SK-N-SH (cell line): Measurements from ENCODE around the gene PAK1. TPM values are rescaled to one million over a fixed set of nuclear protein-coding genes. Genes with fewer than 3 reads are reported as not detected.

Source experiments
- CTCF ChIA-PET: fragments of 300-600, 350-600 bp; formaldehyde crosslinking; extraction: SDS; loops from one replicate; lab custom pipeline; 2021; lab: Yijun Ruan, JAX
- POLR2A ChIA-PET: fragments of 350-600 bp; sonication (Branson Sonifier 250); formaldehyde crosslinking; extraction: SDS; loops from one replicate; lab custom pipeline; 2020; ENCODE audit warnings: antibody characterized with exemption, inconsistent platforms; lab: Yijun Ruan, JAX
- DNase-seq: peaks from one replicate; pipeline ENCODE4 v3.0.0; 2012
- H2AFZ ChIP-seq: fragments of 200-600 bp; sonication (generic); 2 replicates; pipeline ENCODE4 v1.8.1; 2016; ENCODE audit warnings: antibody characterized with exemption, mild to moderate bottlenecking, low read depth
- H3F3A ChIP-seq: fragments of 200-600 bp; sonication (generic); replicated peaks from 2 replicates; pipeline ENCODE3; 2016; ENCODE audit warnings: antibody characterized with exemption, mild to moderate bottlenecking; ENCODE audit not compliant: insufficient read depth
- H3K27ac ChIP-seq, 2 experiments: fragments of 200-500 bp in 1 of 2; fragments of 200-600 bp in 1 of 2; sonication (Bioruptor generic) in 1 of 2; sonication (generic), shearing (Covaris generic) in 1 of 2; 2 replicates each; pipeline versions ENCODE4 v1.5.1 to v1.6.1; 2014 to 2016; ENCODE audit warnings: low read depth in 2 of 2, inconsistent platforms in 1 of 2, low read length in 1 of 2, mild to moderate bottlenecking in 1 of 2, mixed read lengths in 1 of 2
- H3K27me3 ChIP-seq: fragments of 200-600 bp; sonication (generic), shearing (Covaris generic); 2 replicates; pipeline ENCODE4 v1.6.1; 2016; ENCODE audit warnings: mixed run types; ENCODE audit not compliant: insufficient read depth
- H3K36me3 ChIP-seq, 2 experiments: fragments of 200-500 bp in 1 of 2; fragments of 200-600 bp in 1 of 2; sonication (Bioruptor generic) in 1 of 2; sonication (generic) in 1 of 2; replicated peaks in 1 of 2; 2 replicates each; pipeline versions ENCODE3 to v1.5.1; 2014 to 2016; ENCODE audit warnings: low read length in 1 of 2, mild to moderate bottlenecking in 1 of 2; ENCODE audit not compliant: insufficient read depth in 2 of 2, control insufficient read depth in 1 of 2
- H3K4me1 ChIP-seq, 2 experiments: fragments of 200-500 bp in 1 of 2; fragments of 200-600 bp in 1 of 2; sonication (Bioruptor generic) in 1 of 2; sonication (generic), shearing (Covaris generic) in 1 of 2; 2 replicates each; pipeline versions ENCODE4 v1.5.1 to v1.6.1; 2014 to 2016; ENCODE audit warnings: low read depth in 1 of 2, low read length in 1 of 2, mixed run types in 1 of 2; ENCODE audit not compliant: insufficient read depth in 2 of 2, control insufficient read depth in 1 of 2
- H3K4me2 ChIP-seq: fragments of 200-600 bp; sonication (generic), shearing (Covaris generic); 2 replicates; pipeline ENCODE4 v1.6.1; 2017; ENCODE audit warnings: mixed run types
- H3K4me3 ChIP-seq, 2 experiments: fragments of 200-500 bp in 1 of 2; fragments of 200-600 bp in 1 of 2; sonication (Bioruptor generic) in 1 of 2; sonication (generic), shearing (Covaris generic) in 1 of 2; 2 replicates each; pipeline versions ENCODE4 v1.5.1 to v1.8.1; 2014 to 2016; ENCODE audit warnings: low read depth in 2 of 2, inconsistent platforms in 1 of 2, low read length in 1 of 2, mild to moderate bottlenecking in 1 of 2, mixed read lengths in 1 of 2, moderate library complexity in 1 of 2
- H3K79me2 ChIP-seq: fragments of 200-600 bp; sonication (generic); 2 replicates; pipeline ENCODE4 v1.8.1; 2017; ENCODE audit warnings: mild to moderate bottlenecking; ENCODE audit not compliant: insufficient read depth
- H3K9ac ChIP-seq: fragments of 200-600 bp; sonication (generic); 2 replicates; pipeline ENCODE4 v1.6.1; 2017; ENCODE audit warnings: mixed run types
- H3K9me2 ChIP-seq: fragments of 200-600 bp; sonication (generic); 2 replicates; pipeline ENCODE4 v1.6.1; 2017; ENCODE audit warnings: mixed run types
- H3K9me3 ChIP-seq: fragments of 200-600 bp; sonication (generic); 2 replicates; pipeline ENCODE4 v1.6.1; 2017; ENCODE audit warnings: mixed run types, mild to moderate bottlenecking, moderate library complexity
- H4K20me1 ChIP-seq: fragments of 200-600 bp; sonication (generic); 2 replicates; pipeline ENCODE4 v1.6.1; 2017; ENCODE audit warnings: mild to moderate bottlenecking, mixed run types; ENCODE audit not compliant: insufficient read depth
- CHD2 ChIP-seq: fragments of 150-350 bp; IDR thresholded peaks from 2 replicates; pipeline ENCODE4 v1.6.1; 2018; ENCODE audit warnings: low read length; ENCODE audit not compliant: partially characterized antibody
- FOSL2 ChIP-seq: IDR thresholded peaks from 2 replicates; pipeline ENCODE4 v1.4.0; 2012; ENCODE audit warnings: low read depth, mild to moderate bottlenecking, moderate library complexity, borderline replicate concordance
- FOXJ3 ChIP-seq: sonication (generic); formaldehyde crosslinking; IDR thresholded peaks from 2 replicates; pipeline ENCODE4 v1.5.1; 2020; ENCODE audit warnings: mild to moderate bottlenecking, missing genetic modification reagents
- FOXM1 ChIP-seq: IDR thresholded peaks from 2 replicates; pipeline ENCODE4 v1.4.0; 2012; ENCODE audit warnings: low read depth, mild to moderate bottlenecking
- GABPA ChIP-seq: IDR thresholded peaks from 2 replicates; pipeline ENCODE4 v1.4.0; 2012; ENCODE audit warnings: low read depth, mild to moderate bottlenecking
- IRF3 ChIP-seq: fragments of 150-350 bp; IDR thresholded peaks from 2 replicates; pipeline ENCODE4 v1.6.1; 2016; ENCODE audit warnings: mild to moderate bottlenecking, low read depth, low read length
- MEF2A ChIP-seq: IDR thresholded peaks from 2 replicates; pipeline ENCODE4 v1.4.0; 2012; ENCODE audit warnings: low read depth, borderline replicate concordance
- NFIC ChIP-seq: IDR thresholded peaks from 2 replicates; pipeline ENCODE4 v1.4.0; 2012; ENCODE audit warnings: borderline replicate concordance
- NRF1 ChIP-seq: IDR thresholded peaks from 2 replicates; pipeline ENCODE4 v1.6.1; 2012; ENCODE audit warnings: low read depth, mild to moderate bottlenecking, low read length
- RAD21 ChIP-seq: IDR thresholded peaks from 2 replicates; pipeline ENCODE4 v1.6.1; 2012; ENCODE audit warnings: mild to moderate bottlenecking, low read length
- RCOR1 ChIP-seq: fragments of 150-350 bp; IDR thresholded peaks from 2 replicates; pipeline ENCODE4 v1.6.1; 2017; ENCODE audit warnings: antibody characterized with exemption, low read length
- REST ChIP-seq: IDR thresholded peaks from 2 replicates; pipeline ENCODE4 v1.6.1; 2012; ENCODE audit warnings: mild to moderate bottlenecking, low read depth, low read length, moderate library complexity
- RFX5 ChIP-seq: IDR thresholded peaks from 2 replicates; pipeline ENCODE4 v1.6.1; 2012; ENCODE audit warnings: mild to moderate bottlenecking, improper control_type of control experiment, low read length
- SIN3A ChIP-seq: IDR thresholded peaks from 2 replicates; pipeline ENCODE4 v1.6.1; 2012; ENCODE audit warnings: low read depth, mild to moderate bottlenecking, low read length, moderate library complexity, borderline replicate concordance
- TCF12 ChIP-seq: IDR thresholded peaks from 2 replicates; pipeline ENCODE4 v1.4.0; 2012
- USF1 ChIP-seq: IDR thresholded peaks from 2 replicates; pipeline ENCODE4 v1.4.0; 2012; ENCODE audit warnings: low read depth, borderline replicate concordance
- YY1 ChIP-seq: IDR thresholded peaks from 2 replicates; pipeline ENCODE4 v1.4.0; 2012; ENCODE audit warnings: low read depth, mild to moderate bottlenecking
- WGBS: methylation state at CpG from one replicate; pipeline ENCODE4 v1.1.6; 2017; ENCODE audit warnings: low lambda C conversion rate; 5-methylcytosine and 5-hydroxymethylcytosine counted together
- polyA plus RNA-seq, 3 experiments: library from polyadenylated mRNA; depleted of rRNA; stranded (reverse); fragments of >200 nt; gene quantifications; 2 replicates each; pipeline ENCODE4 v1.2.3, GENCODE V29; 2012

Gene PAK1
- polyA plus RNA-seq, 1 of the 3 experiments (the other 2 are of a cell fraction) = 17.9 TPM

GRCh38 chr11:77413850-77414460 is 59.9 kb downstream of the PAK1 start:
- Histone ChIP-seq H3K27me3 (no peaks in the 10 kb centered on the region), H3K9me3 (no peaks in the 10 kb centered on the region), H3K9ac (no peak overlapping the region), H3K79me2 (no peaks in the 10 kb centered on the region), H3K4me2 (no peak overlapping the region), H2AFZ (no peak overlapping the region), H3F3A (no peaks in the 10 kb centered on the region), H3K36me3 (no peaks in the 10 kb centered on the region), H3K4me1 (peaks cover 0 to 8% of the 10 kb centered on the region in 2 experiments; a peak in 1 of 4 replicates), H3K4me3 (no peak overlapping the region), H3K27ac (no peak overlapping the region), H4K20me1 (no peaks in the 10 kb centered on the region), H3K9me2 (no peaks in the 10 kb centered on the region)
- CTCF ChIA-PET = interaction anchor here (1.2 to 1.7 kb wide), 2 partner anchors 58 to 134 kb away, joined by 6 to 8 read pairs; no protein-coding TSS in a partner anchor
- WGBS = 85% methylated on average over 3 of the region's 3 CpGs
- TF ChIP-seq RAD21 = 0 out of 2 replicates have a peak, but pooled peaks have one; percentile 9
- no peak for TF ChIP-seq SIN3A
- TF ChIP-seq YY1 = no peak
- no peak for DNase-seq
- POLR2A ChIA-PET = no interaction called here

- H3K27ac ChIP-seq = no peak overlapping the region
- H3K9me3 ChIP-seq = no peaks in the 10 kb centered on the region
- DNase-seq = no peak
- H3K4me3 ChIP-seq = no peak overlapping the region
- CTCF ChIA-PET = no interaction called here
- WGBS = 99% methylated on average over 5 of the region's 5 CpGs
- H3K4me1 ChIP-seq = peaks cover 3% of the 10 kb centered on the region in 2 experiments; a peak in 2 of 4 replicates
- no peak overlapping the region for H3K4me2 ChIP-seq
- TF ChIP-seq RCOR1 (no peak), NRF1 (no peak), TCF12 (no peak), CHD2 (no peak), FOXM1 (no peak), FOXJ3 (CRISPR knock-in tag) (no peak), RAD21 (no peak), GABPA (no peak), NFIC (no peak), REST (no peak), YY1 (no peak), USF1 (no peak), FOSL2 (no peak), MEF2A (no peak), RFX5 (no peak), IRF3 (no peak)
- no peaks in the 10 kb centered on the region for H3K9me2 ChIP-seq
- POLR2A ChIA-PET = no interaction called here
- H3K79me2 ChIP-seq = no peaks in the 10 kb centered on the region
- no peak overlapping the region for H2AFZ ChIP-seq
- no peaks in the 10 kb centered on the region for H3K27me3 ChIP-seq
- no peaks in the 10 kb centered on the region for H3K36me3 ChIP-seq
- no peaks in the 10 kb centered on the region for H3F3A ChIP-seq
- no peak overlapping the region for H3K9ac ChIP-seq
- H4K20me1 ChIP-seq = no peaks in the 10 kb centered on the region
Measured at GRCh38 chr11:77412814-77413213, 61.1 kb downstream of the PAK1 start.
